ENCODE results near the gene NFILZ. TPM values are rescaled to one million over a fixed set of nuclear protein-coding genes. Genes with fewer than 3 reads are reported as not detected.

The NFILZ gene
- total RNA-seq, 1 donor from 2014 or later, result not detected

DNA sequence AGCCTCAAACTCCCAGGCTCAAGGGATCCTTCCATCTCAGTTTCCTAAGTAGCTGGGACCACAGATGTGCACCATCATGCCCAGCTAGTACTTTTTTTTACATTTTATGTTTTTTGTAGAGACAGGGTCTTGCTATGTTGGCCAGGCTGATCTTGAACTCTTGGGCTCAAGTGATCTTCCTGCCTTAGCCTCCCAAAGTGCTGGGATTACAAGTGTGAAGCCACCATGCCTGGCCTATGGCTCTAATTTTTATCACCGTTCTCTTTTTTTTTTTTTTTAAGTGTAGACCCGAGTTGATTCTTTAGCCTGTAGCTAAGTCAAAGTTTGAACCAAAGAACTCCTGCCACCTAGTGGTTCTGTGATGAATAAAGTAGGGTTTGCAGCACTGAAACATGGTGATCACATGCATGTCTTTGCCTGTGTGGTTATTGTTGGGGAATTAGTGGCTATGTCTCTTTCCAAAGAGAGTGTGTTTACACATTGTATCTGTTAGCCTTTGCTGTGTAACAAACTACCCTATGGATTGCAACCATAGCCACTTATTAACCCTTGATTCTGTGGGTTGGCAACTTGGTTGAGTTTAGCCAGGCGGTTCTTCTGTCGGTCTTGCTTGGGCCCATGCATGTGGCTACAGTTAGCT, 11.6 kb downstream of the NFILZ start:
- DNase-seq (ENCODE audit: low read depth), result peak; percentile 33

DNA sequence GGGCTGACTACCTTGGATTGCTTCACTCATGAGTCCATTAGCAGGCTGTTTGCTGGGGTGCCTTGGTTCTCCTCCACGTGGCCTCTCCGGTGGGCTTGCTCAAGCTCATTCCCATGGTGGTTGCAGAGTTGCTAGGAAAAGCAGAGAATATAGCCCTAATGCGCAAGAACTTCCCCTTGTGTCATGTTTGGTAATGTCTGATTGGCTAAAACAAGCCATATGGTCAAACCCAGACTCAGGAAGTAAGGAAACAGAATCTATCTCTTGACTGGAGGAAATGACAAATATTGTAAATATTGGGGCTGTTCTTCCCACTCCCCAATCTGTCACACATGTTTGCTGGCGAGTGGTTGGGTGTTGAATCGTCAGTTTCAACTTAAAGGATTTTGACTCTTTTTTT, 12.1 kb downstream of the NFILZ start:
- DNase-seq (ENCODE audit: low read depth), result no peak

DNA sequence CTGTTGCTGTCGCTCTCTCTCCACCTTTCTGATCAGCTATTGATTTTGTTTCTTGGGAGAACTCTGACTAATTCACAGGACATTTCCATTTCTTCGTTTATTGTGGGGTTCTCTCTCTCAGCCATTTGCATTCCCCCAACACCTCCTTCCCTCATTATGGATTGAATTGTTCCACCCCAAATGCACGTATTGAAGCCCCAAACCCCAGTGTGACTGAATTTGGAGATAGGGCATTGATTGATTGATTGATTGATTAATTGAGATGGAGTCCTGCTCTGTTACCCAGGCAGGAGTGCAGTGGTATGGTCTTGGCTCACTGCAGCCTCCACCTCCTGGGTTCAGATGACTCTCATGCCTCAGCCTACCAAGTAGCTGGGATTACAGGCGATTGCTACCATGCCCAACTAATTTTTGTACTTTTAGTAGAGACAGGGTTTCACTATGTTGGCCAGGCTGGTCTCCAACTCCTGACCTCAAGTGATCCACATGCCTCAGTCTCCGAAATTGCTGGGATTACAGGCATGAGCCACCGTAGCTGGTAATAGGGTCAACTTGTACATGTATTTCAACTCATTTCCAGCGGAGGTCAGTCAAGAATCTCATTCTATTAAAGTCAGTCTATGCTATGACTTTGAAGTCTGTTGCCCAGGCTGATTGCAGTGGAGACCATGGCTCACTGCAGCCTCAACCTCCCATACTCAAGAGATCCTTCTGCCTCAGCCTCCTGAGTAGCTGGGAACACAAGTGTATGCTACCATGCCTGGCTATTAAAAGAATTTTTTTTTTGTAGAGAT, 13.6 kb downstream of the NFILZ start:
- no peak for DNase-seq (ENCODE audit: low read depth)

DNA sequence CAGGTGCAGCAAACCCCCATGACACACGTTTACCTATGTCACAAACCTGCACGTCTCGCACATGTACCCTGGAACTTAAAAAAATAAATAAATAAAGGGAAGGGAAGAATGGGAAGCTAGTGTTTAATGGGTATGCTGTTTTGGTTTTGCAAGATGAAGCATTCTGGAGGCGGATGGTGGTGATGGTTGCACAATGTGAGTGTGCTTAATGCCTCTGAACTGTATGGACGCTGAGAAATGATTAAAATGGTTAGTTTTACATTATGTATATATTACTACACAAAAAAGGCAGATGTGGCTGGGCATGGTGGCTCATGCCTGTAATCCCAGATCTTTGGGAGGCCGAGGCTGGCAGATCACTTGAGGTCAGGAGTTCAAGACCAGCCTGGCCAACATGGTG, 17.8 kb downstream of the NFILZ start:
- no peak for DNase-seq (ENCODE audit: low read depth)

DNA sequence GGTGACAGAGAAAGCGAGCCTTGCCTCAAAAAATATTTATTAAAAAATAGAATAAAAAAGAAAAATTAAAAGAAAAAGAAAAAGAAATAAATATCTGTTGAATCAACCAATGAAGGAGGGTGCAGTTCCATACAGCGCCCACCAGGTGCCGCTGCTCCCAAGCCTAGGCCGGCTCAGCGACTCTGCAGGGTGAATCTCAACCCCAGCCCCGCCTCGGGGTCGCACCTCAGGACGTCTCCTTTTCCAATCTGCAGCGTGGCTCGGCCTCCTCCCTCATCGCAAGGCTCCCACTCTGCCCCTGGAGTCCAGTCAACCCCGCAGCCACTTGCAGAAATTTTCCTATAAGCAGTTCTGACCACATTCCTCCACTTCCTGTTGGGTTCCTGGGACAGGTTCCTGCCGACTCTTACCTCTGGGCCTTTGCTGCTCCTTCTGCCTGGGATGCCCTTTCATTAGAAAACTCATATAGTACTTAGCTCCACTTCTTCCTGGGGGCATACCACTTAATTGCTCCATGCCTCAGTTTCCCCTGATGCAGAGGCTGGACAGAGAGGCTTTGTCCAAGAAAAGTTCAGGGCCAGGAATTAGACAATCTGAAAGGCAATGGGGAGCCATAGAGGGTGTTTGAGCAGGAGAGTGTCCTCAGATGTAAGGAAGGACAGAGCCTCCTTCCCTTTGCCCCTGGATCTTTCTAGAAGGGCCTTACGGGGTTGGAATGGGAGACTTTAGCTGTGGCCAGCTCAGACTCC, 24.3 kb downstream of the NFILZ start:
- DNase-seq (ENCODE audit: low read depth), result no peak

DNA sequence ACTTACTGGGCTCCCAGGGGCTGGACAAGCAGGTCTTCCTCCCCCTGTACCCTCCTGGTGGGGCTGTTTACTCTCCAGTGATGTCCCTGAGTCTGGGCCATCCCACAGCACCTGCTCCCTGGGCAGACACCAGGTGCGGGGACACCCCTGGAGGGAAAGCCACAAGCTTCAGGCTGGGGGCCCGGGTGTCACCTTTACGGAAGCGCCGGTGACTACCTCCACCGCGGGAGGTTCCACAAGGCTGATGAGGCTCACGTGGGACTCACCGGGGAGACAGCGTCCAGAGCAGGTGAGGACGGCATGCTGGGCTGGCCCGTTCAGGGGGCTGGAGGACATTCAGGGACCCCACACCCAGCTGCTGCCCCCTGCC, 24.9 kb downstream of the NFILZ start:
- DNase-seq (ENCODE audit: low read depth), result no peak

DNA sequence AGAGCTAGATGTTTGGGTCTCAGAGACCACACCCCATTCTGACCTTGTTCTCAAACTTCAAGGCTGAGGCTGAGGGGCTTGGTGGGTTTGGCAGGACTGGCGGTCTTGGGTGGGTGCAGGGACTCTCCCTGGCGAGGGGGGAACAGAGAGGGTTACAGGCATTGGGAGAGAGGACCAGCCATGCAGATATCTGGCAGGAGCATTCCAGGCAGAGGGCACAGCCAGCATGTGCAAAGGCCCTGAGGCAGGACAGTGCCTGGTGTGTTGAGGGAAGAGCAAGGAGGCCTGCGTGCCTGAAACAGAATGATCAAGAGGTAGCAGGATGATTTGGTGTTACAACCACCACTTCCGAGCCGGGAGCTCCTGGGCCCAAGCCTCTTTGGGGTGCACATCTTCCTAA, 27.4 kb downstream of the NFILZ start:
- no peak for DNase-seq (ENCODE audit: low read depth)

DNA sequence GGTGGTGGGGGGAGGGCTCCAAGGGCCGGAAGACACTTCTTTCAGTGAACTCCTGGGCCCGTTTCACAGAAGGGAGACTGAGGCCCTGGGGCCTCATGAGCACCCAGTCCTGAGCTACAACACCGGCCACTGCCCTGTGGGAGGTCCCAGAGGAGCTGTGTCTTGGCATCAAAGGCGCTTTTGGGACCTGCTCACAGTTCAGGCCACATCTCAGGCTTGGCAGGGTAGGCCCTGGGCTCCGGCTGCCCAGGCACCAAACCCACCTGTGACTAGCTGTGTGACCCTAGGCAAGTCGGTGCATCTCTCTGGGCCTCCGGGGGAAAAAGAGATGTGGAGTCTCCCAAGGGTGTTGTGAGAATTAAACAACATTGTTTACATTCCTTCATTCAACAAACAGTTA, 29.5 kb downstream of the NFILZ start:
- DNase-seq (ENCODE audit: low read depth), result no peak

DNA sequence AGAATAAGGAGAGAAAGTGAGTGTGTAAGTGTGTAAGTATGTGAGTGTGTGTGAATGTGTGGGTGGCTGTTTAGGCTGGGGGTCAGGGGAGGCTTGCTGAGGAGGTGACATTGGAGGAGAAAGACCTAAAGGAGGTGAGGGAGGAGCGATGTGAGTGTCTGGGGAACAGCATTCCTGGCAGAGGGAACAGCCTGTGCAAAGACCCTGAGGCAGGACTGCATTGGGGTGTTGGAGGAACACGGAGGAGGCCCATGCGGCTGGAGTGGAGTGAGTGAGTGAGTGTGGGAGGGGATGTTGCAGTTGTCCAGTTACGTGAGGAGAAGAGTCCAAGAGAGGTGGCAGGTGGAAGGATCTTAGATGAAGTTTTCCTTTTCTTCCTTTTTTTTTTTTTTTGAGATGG, 31.8 kb downstream of the NFILZ start:
- DNase-seq (ENCODE audit: low read depth), result no peak

DNA sequence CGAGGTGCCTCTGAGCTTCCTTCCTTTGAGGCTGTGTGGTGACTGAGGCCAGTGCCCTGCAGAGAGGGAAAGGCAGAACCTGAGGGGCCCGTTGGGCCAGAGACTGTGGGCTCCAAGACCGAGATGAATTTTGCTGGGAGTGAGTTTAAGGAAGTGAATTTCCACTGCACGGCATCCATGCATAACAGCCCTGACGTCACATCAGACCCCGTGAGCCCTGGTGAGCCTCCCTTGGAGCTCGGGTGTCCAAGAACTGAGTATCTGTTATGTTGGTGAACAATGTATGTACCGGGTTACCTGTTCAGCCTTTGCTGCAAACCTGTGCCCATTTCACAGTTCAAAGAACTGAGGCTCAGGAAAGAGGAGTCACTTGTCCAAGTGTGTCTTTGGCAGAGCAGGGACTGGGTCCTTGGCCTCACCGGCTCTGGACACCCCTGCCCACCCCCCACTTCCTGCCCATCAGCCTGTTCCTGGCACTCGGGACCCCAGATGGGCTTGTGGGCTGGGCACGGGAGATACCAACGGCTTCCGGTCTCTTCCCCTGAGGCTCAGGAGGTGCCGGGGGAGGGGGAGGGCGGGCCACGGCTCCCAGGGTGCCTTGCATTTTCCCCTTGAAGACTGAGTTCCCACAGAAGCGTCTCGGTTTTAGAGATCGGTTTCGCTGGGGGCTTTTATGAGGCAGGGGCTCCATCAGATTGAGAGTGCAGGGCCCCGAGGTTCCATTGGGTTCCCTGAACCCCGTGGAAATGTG, 33.7 kb downstream of the NFILZ start:
- no peak for DNase-seq (ENCODE audit: low read depth)

DNA sequence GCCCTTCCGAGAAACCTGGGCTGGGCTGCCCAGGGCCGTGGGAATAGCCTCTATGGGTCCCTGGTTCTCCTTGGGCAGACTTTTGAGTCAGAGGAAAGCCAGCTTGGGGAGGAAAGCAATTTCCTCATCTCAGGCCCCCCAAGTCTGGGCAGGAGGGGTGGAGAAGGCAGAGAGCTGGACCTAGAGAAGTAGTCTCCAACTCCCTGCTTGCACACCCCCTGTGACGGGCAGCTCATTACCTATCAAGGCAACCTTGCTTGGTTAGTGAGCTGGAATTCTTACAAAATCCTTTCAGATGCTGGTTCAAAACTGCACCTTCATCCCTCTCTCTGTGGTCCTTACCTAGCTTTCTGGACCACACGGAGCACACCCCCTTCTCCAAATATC, 34.2 kb downstream of the NFILZ start:
- no peak for DNase-seq (ENCODE audit: low read depth)

DNA sequence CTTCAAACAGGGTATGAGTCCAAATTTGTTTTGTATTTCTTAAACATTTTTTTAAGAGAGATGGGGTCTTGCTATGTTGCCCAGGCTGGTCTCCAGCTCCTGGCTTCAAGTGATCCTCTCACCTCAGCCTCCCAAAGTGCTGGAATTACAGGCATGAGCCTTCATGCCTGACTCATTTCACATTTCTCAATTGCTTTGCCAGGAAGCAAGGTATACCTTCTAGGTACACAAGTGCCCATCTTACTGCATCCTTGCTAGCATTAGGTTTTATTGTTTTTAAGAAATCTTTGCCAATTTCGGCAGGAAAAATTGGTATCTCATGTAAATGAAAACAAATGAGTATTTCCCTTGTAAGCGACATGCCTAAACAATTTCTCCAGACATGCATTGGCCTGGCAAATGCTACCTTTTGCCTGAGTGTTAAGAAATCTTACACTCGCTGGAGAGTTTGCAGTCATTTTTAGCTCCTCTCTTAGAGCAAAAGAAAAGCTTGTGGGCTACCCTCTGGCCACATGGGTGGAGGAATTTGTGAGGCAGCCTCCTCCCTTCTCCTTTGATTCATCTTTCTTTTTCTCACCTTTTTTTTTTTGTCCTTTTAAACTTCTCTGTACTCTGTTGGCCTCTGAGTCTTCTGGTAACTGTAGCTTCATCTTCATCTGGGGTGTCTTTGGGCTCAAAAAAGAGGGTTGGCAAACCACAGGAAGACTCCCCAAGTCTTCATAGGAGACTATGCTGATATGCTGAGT, 35.2 kb downstream of the NFILZ start:
- DNase-seq (ENCODE audit: low read depth), result no peak

DNA sequence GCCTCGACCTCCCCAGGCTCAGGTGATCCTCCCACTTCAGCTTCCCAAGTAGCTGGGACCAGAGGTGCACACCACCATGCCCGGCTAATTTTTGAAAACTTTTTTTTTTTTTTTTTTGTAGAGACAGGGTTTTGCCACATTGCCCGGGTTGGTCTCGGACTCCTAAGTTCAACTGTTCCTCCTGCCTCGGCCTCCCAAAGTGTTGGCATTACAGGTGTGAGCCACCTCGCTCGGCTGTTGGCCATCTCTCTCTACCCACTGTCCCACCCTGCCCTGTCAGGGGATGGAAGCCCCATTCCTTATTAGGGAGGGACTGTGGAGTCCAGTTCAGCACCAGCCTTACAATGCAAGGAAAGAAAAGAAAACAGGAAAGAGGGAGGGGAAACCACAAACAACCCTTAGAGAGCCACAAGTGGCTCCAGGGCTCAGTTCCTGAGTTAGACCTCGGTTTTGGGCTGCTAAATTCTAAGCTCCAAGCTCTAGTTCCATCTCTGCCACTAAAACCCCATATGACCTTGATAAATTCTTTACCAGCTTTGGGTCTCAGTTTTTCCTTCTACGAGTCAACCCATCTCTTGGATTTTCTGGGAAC, 36.5 kb downstream of the NFILZ start:
- no peak for DNase-seq (ENCODE audit: low read depth)

DNA sequence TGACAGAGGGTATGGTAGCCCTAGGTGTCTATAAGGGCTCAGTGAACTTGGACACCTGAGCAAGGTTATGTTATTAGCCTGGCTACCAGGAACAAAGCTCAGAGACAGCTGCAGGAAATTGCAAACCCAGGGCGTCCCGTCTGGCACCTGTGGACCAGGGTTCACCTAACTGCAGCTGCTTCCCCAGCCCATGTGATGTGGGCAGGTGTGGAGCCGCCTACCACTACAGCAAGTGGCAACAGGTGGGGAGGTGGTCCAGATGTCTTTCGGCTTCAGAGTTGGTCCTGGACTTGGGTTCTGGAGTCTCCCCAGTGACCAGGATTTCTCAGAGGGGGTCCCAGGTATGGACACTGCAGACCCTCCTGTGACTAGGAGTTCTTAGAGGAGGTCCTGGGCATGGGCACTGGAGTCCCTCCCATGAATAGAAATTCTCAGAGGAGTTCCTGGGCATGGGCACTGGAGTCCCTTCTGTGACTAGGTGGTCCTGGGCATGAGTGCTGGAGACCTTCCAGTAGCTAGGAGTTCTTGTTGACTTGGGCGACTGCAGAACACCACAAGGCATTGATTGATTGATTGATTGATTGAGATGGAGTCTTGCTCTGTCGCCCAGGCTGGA, 43.0 kb downstream of the NFILZ start:
- no peak for DNase-seq (ENCODE audit: low read depth)

DNA sequence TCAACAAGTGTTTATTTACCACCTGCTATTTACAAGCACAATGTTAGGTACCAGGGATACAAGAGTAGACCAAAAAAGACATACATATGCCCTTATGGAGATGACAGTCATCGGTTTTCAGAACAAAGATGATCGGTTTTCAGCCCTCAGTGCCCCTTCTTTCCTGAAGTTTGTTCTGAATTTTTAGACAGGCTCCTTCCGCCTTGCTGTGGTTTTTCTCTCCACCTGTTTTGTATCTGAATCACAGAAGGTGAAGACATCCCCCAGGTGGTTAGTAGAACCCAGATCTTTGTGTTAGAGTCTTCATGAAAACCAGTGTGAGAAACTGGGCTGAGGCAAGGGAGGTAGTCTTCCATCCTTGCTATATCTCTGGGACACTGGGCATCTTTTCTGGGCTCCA, 44.6 kb downstream of the NFILZ start:
- no peak for DNase-seq (ENCODE audit: low read depth)

DNA sequence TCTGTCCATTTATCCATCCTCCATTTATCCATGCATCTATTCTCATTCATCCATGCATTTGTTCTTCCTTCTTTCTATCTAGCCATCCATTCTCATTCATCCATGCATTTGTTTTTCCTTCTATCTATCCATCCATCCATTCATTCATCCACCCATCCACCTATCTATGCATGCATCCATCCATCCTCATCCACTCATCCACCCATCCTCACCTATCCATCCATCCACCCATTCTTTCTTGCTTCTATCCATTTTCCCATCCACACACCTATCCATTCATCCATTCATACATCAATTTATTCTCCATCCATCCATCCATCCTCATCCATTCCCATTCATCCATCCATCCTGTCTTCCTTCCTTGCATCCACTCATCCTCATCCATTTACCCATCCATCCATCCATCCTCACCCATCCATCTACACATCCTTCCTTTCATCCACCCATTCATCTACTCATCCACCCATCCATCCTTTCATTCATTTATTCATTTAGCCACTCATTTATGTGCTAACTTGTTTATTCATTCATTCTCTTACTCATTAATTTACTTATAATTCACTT, 47.9 kb downstream of the NFILZ start:
- DNase-seq (ENCODE audit: low read depth), result no peak

All from renal cortical epithelial cell (primary cell).